Germinal center (tissue), 1 donor: ENCODE data around the gene IMPA2.
"Not testable (repeated sequence)": the region's sequence is repeated elsewhere in the genome, so short reads cannot be mapped to it uniquely, and the experiment has no call there.

Source experiments
- DNase-seq: peaks from one replicate; pipeline ENCODE4 v3.0.0; 2012; ENCODE audit warnings: mixed read lengths, low spot score

IMPA2 gene

DNA sequence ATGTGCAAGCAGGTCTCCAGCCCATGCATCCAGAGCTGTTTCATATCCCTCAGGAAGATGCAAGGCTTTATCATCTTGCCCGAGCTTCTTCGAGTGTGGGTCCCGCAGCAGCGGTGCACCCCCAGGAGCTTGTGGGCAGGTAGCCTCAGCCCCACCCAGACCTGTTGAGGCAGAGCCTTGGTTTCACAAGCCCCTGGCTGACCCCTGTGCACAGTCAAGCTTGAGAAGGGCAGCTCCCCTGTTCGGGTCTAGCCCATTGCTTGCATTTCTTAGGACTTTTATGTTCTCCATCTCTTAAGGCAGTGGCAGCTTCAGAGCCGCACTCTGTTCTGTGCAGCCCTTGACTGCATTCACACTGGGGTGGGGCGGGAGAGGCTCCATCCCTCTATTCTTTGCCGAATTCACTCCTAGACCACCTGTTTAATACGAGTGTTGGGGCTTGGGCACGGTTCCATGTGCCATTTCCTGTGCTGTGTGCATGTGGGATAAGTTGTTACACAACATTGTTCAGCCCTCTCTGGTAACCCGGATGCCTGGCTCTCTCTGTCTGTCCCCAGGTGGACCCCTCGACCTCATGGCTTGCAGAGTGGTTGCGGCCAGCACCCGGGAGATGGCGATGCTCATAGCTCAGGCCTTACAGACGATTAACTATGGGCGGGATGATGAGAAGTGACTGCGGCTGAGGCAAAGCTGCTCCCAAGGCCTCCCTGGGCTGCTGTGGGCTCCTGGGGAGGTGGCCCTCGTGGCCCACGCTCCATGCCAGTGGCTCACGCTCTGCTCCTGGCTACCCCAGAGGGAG, 48.7 kb downstream of the IMPA2 start:
- DNase-seq: no peak

DNA sequence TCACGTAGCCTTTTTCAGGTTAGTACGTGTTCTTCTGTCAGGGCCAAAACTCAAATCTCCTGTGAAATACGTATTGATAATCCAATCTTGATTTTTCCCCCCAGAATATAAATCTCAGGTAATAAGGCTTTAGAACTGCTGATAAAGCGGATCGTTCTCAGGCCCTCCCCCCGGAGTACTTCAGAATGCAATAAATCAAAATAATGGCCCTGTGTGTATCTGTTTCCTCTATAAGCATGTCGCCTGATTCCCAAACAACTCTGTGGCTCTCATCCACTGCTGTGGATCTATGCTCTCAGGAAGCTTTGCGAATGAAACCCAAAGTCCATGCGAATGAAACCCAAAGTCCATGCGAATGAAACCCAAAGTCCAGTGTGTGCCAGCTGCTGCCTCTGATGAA, 49.4 kb downstream of the IMPA2 start:
- DNase-seq: no peak

DNA sequence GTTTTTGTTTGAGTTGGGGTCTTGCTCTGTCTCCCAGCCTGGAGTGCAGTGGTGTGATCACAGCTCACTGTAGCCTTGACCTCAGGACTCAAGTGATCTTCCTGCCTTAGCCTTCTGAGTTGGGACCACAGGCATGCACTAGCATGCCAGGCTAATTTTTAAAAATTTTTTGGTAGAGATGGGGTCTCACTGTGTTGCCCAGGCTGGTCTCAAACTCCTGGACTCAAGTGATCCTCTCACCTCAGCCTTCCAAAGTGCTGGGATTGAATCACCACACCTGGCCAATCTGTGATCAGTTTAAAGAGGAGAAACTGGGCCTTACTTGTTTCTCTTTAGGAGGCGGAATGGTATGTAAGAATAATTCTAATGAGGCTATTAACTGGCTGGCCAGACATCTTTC, 49.9 kb downstream of the IMPA2 start:
- no peak for DNase-seq

- DNase-seq: no peak
These were observed 50.5 kb downstream of the IMPA2 start for GRCh38 chr18:12031846-12032245.

DNA sequence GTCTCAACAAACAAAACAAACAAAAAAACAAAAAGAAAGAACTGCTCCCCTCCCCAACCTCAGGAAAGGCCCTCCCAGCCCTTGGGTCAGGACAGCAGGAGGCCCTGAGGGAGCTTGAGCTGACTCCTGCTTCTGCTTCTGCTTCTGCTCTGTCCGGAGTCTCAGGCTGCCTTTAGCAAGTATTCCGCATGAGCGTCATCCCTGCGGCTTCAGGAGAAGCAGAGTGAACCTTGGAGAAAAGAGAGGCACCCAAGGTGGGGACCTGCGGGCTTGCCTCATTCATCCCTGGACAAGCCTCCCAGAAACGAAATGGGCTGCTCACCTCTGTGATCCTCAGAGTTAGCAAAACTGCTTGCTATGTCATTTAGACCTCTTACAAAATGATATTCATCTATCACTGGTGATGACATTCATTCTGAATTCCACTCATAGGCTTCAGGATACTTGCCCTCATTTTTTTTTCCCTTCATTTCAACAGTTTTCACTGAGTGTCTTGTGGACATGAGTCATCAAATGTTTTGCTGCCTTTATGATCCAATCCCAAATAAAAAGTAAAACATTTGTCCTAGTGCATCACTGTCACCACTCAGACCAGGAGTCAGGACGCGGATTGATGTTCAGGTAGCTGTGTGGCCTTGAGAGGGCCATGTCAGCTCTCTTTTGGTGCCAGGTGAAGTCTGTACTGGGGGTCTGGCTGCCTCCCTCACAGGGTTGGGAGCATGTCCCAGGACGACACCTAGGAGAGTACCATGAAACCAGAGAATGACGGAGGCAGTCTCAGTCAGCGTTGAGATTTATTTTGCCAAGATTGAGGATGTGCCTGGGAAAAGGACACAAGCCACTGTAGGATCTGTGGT, 51.7 kb downstream of the IMPA2 start:
- no peak for DNase-seq

DNA sequence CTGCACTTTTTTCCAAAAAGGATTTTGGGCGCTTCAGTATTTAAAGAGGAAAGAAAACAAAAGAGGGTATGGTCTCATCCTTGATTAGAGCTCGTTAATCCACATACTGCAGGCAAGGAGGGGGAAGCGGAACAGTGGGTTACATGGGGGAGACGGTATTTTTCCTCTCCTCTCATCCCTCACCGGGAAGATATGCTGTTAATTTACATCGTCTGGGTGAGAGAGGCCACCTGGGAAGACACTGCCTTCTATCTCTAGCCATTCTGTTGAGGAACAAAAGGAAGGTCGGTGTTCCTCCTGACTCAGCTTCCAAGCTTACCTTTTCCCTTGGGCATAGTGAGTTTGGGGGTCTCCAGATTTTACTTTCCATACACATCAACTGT, 52.3 kb downstream of the IMPA2 start:
- DNase-seq: no peak

DNA sequence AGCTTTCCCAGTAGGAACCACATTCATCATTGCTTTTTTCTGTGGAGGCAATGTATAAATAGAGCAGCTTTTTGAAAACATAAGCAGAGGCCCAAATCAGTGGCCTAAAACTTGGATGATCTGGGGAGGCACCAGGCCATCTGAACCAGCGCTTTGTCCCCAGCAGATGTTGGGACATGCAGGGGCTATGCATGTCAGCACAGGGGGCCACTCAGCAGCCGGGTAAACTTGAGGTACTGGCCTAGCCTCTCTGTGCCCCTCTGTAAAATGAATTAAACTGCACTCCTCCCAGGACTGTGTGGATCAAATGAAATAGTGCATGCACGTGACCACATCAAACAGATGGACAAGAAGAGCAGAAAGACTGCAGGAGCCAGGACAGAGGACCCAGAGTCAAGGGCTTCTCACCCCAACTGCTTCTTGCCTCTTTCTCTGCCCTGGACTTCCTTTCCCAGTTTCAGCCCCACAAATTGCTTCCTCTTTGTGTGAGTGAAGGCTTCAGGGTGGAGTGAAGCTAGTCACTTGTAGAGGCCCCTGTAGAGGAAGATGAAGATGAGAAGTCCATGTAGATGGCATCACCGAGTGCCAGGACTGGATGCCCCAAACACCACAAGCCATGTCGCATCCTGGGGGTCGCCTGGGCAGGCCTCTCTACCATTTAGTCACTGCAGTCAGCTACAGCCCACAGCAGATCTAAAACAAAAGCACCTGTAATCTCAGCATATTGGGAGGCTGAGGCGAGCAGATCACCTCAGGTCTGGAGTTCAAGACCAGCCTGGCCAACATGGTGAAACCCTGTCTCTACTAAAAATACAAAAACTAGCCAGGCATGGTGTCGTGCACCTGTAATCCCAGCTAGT, 53.2 kb downstream of the IMPA2 start:
- no peak for DNase-seq

- no peak for DNase-seq
These were observed 54.2 kb downstream of the IMPA2 start for GRCh38 chr18:12035481-12035880.

DNA sequence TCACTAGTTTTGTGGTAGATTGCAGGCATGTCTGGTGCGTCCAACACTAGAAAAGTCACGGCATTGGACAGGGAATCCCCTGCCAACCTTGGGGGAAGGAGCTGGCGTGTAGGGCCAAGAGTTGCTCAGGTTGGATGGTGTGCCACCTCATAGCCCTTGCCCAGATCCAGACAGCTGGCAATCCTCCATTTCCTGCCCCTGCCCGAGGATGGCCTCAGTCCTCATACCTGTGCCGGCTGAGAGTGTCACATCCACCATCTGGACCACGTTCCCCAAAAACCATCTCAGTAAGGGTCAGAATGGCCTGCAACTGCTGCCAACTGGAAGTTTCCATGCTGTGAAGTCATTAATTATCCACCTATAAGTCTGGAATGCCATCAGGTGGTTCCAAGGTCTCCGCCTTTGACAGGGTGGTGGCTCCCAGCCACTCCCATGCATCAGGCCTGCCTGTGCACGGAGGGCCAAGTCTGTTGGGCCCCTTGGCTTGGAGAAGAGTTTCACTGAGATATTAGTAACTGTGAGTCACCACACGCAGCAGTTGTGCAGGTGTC, 55.0 kb downstream of the IMPA2 start:
- DNase-seq: no peak

DNA sequence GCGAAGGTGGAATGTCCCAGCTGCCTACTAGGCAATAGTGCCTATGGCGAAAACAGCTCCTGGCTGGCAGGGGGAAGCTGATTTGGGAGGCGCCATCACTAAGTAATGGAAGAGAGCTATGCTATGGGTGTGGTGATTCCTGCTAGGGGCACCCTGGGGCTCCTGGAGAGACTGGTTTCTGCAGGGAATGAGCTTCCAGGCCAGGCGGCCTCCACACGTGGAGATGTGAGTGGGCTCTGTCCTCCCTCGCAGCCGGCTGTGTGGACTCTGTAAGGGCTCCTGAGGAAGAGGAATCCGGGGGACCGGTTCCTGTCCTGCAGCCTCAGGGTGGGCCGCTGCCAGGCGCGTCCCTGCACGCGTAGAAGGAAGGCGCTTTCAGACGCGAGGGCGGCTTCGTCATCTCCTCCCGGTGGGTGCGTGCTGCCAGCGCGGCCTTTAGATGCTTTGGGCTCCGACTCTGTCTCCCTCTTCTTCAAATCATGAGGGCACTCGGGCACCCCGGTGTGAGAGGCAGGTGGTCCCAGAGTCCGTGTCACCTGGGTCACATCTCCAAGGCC, 56.9 kb downstream of the IMPA2 start:
- DNase-seq: peak; percentile 28

GRCh38 chr18:12038639-12039539, 57.6 kb downstream of the IMPA2 start:
- peak; percentile 78 for DNase-seq

DNA sequence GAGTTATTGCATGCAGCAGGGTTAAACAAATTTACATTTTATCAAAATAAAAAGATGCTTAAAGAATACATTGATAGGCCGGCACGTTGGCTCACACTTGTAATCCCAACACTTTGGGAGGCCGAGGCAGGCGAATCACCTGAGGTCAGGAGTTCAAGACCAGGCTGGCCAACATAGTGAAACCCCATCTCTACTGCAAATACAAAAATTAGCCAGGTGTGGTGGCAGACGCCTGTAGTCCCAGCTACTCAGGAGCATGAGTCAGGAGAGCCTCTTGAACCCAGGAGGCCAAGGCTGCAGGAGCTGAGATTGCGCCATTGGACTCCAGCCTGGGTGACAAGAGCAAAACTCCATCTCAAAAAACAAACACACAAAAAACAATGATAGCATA, 58.2 kb downstream of the IMPA2 start:
- DNase-seq: not testable (repeated sequence)

DNA sequence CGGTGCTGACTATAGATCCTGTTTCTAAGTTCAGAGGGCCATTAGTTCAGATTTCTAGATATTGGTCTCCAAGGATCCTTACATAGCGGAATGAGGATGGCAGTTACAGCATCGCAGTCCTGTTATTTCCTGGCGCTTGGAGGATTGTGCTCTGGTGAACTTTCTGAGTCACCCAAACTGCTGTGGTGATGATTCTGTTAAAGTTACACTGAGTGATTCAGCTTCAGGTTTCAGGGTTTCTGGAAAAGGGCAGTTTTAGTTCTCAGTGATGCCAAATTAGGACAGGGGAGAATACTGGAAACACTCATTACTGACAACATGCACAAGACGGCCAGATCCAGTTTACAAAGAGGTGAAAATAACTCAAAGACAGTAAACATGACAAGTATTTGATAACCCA, 60.3 kb downstream of the IMPA2 start:
- DNase-seq: no peak

DNA sequence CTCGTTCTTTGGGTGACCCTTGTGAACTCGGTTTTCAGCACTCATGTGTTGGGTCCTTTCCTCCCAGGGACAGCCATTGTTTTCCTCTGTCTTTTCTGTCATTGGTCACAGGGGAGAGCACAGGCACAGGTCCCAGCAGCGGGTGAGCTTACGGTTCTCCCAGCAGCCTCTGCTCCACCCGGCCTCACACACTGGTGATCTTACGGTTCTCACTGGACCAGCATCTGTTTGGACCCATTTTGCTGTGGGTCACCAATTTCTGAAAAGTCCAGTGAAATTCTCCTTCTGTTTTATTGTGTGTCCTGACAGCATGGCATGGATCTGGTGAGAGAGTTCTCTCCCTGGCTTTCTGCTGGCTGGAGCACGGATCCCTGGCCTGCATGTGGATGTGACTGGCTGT, 62.5 kb downstream of the IMPA2 start:
- no peak for DNase-seq

DNA sequence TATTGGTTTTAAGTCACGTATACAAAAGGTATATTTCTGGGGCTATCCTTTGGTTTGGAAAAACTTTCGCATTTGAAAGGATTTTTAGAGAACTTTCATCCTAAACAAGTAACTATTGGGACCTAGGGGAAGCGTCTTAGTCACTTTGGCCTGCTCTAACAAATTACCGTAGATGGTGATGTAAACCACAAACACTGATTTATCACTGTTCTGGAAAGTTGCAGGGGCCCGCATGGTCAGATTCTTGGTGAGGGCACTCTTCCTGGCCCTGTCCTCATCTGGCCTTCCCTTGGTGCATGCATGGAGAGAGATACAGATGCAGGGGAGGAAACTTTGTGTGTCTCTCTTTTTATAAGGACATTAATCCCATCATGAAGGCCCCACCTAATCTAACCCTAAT, 63.3 kb downstream of the IMPA2 start:
- DNase-seq: no peak

DNA sequence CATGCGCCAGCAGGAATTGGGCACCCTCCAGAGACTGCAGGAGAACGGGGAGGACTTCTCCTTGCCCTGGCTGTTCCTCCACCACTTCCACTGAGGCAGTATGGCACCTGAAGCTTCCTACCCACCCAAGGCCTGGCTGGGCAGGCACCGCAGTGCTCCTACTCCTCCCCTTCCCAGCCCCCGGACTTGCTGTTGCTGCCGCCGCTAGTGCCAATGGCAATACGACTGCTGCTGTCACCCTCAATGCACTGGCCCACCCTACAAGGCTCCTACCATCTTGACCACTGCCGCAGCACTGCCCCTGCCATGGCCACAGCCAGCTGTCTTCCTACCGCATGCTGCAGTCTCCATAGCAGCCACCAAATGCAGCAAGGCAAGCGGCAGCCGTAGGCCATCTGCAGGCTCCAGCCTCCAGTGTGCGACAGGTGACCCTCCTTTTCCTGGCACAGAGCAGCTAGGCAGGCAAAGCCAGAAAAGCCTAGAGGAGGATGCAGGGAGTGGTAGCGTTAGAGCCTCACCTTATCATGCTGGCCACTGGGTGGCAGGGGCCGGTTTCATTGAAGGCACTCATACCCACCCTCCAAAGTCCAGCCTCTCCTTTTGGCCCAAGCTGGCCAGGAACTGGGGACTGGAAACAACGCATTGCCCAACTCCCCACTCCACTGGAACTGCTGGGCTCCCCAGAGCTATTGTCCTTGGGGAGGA, 64.9 kb downstream of the IMPA2 start:
- DNase-seq: no peak

GRCh38 chr18:12046751-12047335, 65.5 kb downstream of the IMPA2 start:
- no peak for DNase-seq

DNA sequence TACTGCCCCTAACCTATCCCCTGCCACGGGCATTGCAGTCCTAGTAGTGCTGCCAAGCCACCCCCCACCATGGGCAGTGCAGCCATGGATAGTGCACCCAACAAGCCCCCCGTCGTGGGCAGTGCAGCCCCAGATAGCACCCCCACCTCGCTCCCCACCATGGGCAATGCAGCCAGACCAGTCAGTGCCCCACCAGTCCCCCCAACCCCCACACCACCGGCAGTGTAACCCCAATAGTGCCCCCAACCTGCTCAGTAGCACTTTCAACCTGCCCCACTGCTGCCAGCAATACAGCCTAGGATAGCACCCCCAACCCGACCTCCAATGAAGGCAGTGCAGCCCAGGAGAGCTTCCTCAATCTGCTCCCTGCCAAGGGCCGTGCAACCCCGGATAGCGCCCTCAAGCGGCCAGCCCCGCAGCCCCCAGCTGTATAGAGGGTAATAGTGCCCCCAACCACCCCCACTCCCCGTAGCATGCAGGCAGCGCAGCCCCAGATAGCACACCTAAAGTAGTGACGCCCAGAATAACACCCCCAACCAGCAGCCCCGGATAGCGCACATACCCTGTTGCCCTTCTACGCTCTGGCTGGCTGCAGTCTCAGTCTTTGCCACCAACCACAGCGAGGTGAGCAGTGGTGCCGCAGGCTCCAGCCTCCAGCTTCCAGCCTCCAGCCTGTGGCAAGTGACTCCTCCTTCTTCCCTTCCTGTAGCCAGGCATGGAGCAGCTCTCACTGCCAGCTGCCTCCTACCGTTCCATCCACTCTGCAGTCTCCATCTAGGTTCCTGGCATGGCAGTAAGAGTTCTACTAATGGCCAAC, 66.9 kb downstream of the IMPA2 start:
- DNase-seq: no peak

GRCh38 chr18:12048827-12049175, 67.5 kb downstream of the IMPA2 start:
- no peak for DNase-seq
